Measurements from ENCODE around the gene TMEM121B. TPM values are rescaled to one million over a fixed set of nuclear protein-coding genes. Genes with fewer than 3 reads are reported as not detected.

TMEM121B gene
- total and polyA plus RNA-seq, 3 donors from 2014 or later: 2.2 to 3.3 (median 2.9) TPM

DNA sequence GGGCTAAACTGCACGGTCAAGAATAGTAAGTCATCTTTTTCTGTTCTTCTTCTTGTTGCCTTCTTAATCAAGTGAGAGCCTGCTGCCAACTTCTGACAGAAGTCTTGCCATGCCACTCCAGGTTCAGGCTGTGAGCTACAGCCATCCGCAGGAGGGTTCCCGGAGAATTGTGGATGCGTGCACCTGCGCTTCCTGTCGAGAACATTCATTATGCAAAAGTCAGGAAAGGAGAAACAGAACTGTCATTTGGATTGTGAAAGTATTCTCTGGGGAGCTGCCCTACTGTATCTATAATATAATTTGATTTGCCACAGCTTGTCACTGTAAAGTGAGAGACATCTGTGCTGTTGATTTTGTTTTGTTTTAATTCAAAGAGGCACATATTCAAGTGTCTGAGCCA is 24.1 kb downstream of the TMEM121B start:
- H3K36me3 ChIP-seq (ENCODE audit: low read depth, missing control alignments): no peaks in the 10 kb centered on the region
- H3K9me3 ChIP-seq: no peaks in the 10 kb centered on the region
- no peak overlapping the region for H3K4me3 ChIP-seq
- TF ChIP-seq, protein P1, sequence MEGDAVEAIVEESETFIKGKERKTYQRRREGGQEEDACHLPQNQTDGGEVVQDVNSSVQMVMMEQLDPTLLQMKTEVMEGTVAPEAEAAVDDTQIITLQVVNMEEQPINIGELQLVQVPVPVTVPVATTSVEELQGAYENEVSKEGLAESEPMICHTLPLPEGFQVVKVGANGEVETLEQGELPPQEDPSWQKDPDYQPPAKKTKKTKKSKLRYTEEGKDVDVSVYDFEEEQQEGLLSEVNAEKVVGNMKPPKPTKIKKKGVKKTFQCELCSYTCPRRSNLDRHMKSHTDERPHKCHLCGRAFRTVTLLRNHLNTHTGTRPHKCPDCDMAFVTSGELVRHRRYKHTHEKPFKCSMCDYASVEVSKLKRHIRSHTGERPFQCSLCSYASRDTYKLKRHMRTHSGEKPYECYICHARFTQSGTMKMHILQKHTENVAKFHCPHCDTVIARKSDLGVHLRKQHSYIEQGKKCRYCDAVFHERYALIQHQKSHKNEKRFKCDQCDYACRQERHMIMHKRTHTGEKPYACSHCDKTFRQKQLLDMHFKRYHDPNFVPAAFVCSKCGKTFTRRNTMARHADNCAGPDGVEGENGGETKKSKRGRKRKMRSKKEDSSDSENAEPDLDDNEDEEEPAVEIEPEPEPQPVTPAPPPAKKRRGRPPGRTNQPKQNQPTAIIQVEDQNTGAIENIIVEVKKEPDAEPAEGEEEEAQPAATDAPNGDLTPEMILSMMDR (IDR thresholded peaks at IDR 0.05): no peak
- no peak for TF ChIP-seq POLR2A (IDR thresholded peaks at IDR 0.05)
- DNase-seq: no peak
- H3K27me3 ChIP-seq: no peaks in the 10 kb centered on the region
- H3K4me1 ChIP-seq: no peaks in the 10 kb centered on the region
- WGBS, 2 donors: 83 to 89% methylated on average over 6 of the region's 6 CpGs
- intact Hi-C loops (cut with DNase I; ENCODE audit: low total_unique reads): no loop called here
- no peak overlapping the region for H3K27ac ChIP-seq

DNA sequence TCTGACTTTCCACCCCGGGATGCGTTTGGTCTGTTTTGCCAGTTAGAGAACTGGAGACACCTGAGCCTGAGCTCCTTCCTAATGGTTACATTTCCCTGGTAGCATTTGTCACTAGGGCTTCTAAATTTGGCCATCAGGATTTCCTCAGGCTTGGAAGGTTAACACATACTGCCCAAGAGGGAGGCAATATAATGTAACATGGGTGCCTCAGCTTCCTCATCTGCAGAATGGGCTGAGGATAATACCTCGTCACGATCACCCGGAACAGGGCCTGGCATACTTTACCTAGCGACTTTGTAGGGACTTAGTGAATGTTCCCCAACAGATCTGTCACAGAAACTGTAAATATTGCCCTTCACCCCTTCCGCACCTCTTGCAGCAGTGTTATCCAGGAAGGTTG is 25.1 kb downstream of the TMEM121B start:
- TF ChIP-seq POLR2A (IDR thresholded peaks at IDR 0.05): no peak
- no peak for DNase-seq
- no peak overlapping the region for H3K4me3 ChIP-seq
- no peaks in the 10 kb centered on the region for H3K9me3 ChIP-seq
- no peak overlapping the region for H3K27ac ChIP-seq
- no peaks in the 10 kb centered on the region for H3K27me3 ChIP-seq
- intact Hi-C loops (cut with DNase I; ENCODE audit: low total_unique reads): no loop called here
- 91 to 96% methylated on average over 7 of the region's 7 CpGs for WGBS, 2 donors
- no peaks in the 10 kb centered on the region for H3K36me3 ChIP-seq (ENCODE audit: low read depth, missing control alignments)
- H3K4me1 ChIP-seq: no peaks in the 10 kb centered on the region

DNA sequence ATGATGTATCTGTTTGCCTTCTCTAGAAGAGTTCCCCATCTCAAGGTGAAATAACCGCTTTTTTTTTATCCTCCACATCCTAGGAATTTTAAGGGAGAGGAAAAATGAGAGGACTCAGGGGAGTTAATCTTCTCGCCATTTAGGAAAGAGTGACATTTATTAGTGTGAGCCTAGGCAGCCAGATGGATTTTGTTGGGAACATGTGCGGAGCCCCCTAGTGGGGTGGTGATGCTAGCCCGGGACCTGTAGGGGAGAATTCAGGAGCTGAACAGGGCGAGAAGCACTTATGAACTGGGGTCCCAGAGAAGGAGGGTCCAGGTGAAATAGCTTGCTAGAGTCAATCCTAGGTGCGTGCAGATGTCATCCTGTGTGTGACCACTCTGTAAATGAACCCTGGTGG is 25.6 kb downstream of the TMEM121B start:
- TF ChIP-seq, protein P1 (IDR thresholded peaks at IDR 0.05): no peak
- no peak for TF ChIP-seq POLR2A (IDR thresholded peaks at IDR 0.05)
- 86 to 90% methylated on average over 6 of the region's 6 CpGs for WGBS, 2 donors
- Histone ChIP-seq H3K27me3 (no peaks in the 10 kb centered on the region), H3K4me1 (no peaks in the 10 kb centered on the region), H3K27ac (no peak overlapping the region), H3K9me3 (no peaks in the 10 kb centered on the region), H3K4me3 (no peak overlapping the region), H3K36me3 (ENCODE audit: low read depth, missing control alignments) (no peaks in the 10 kb centered on the region)
- intact Hi-C loops (cut with DNase I; ENCODE audit: low total_unique reads): no loop called here
- no peak for DNase-seq

DNA sequence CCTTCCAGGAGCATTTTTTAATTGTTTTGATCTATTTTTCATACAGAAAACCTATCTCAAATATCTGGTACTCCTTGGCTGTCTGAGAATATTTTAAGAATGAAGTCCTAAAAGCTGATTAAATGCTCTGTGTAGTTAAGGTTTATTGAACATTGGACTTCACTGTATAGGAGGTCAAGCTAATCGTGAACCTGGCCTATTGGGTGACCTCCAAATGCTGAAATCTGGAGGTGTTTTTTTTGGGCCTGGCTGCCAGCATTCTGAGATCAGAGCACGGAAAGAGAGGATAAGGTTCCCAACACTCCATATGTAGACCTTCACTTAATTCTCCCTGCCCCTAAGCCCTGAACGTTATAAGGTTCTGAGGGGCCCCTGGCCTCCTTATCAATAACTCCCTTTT is 28.1 kb downstream of the TMEM121B start:
- Histone ChIP-seq H3K36me3 (ENCODE audit: low read depth, missing control alignments) (no peaks in the 10 kb centered on the region), H3K27ac (no peak overlapping the region), H3K9me3 (no peaks in the 10 kb centered on the region), H3K4me3 (no peak overlapping the region), H3K27me3 (no peaks in the 10 kb centered on the region), H3K4me1 (no peaks in the 10 kb centered on the region)
- intact Hi-C loops (cut with DNase I; ENCODE audit: low total_unique reads): no loop called here
- TF ChIP-seq POLR2A (IDR thresholded peaks at IDR 0.05): no peak
- TF ChIP-seq, protein P1 (IDR thresholded peaks at IDR 0.05): no peak
- 77 to 84% methylated on average over 3 of the region's 3 CpGs for WGBS, 2 donors
- DNase-seq: no peak

DNA sequence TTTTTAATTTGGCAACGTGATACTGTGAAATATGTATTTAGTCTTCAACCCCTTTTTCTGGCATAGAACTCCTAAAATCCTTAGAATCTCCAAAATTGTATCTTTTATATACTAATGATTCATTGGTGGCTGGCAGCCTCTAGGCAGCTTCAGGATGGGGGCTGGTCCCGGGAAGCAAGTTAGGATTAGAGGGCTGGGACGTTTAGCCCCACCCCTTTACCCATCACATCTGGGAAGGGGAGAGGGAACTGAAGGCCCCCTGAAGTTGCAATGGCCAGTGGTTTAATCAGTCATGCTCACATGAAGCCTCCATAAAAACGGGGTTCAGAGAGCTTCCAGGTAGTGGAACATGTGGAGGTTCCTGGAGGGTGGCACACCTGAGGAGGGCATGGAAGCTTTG is 29.3 kb downstream of the TMEM121B start:
- TF ChIP-seq, protein P1 (IDR thresholded peaks at IDR 0.05): no peak
- TF ChIP-seq POLR2A (IDR thresholded peaks at IDR 0.05): no peak
- Histone ChIP-seq H3K27me3 (no peaks in the 10 kb centered on the region), H3K27ac (no peak overlapping the region), H3K9me3 (no peaks in the 10 kb centered on the region), H3K4me3 (no peak overlapping the region), H3K4me1 (peaks cover 4% of the 10 kb centered on the region), H3K36me3 (ENCODE audit: low read depth, missing control alignments) (no peaks in the 10 kb centered on the region)
- DNase-seq: no peak
- intact Hi-C loops (cut with DNase I; ENCODE audit: low total_unique reads): no loop called here
- WGBS, 2 donors: 63 to 67% methylated on average over 4 of the region's 4 CpGs

Data from testis (tissue), 3 donors.